ENCODE data around the gene HOATZ.

Gene HOATZ

GRCh38 chr11:111514216-111515031 lies at the start of gene HOATZ:
TSS of gene HOATZ (plus strand) at chr11:111514778. CDS start at chr11:111514785, 7 bp downstream.
- no peak for DNase-seq (ENCODE audit: low read depth in 2 of 2)

- no peak for DNase-seq (ENCODE audit: low read depth in 2 of 2)
These were observed 49.2 kb upstream of the HOATZ start for GRCh38 chr11:111465400-111465799.

GRCh38 chr11:111466615-111467014 lies 48.0 kb upstream of the HOATZ start:
- DNase-seq (ENCODE audit: low read depth in 2 of 2) = no peak

- DNase-seq (ENCODE audit: low read depth in 2 of 2) = no peak
These were observed 45.4 kb upstream of the HOATZ start for GRCh38 chr11:111469200-111469599.

GRCh38 chr11:111472228-111472627 lies 42.4 kb upstream of the HOATZ start:
- DNase-seq (ENCODE audit: low read depth in 2 of 2) = no peak

GRCh38 chr11:111474432-111474831 lies 40.1 kb upstream of the HOATZ start:
- no peak for DNase-seq (ENCODE audit: low read depth in 2 of 2)

- DNase-seq (ENCODE audit: low read depth in 2 of 2) = no peak
These were observed 38.2 kb upstream of the HOATZ start for GRCh38 chr11:111476366-111476765.

- DNase-seq (ENCODE audit: low read depth in 2 of 2) = no peak
These were observed 37.6 kb upstream of the HOATZ start for GRCh38 chr11:111476956-111477355.

GRCh38 chr11:111477898-111478297 lies 36.7 kb upstream of the HOATZ start:
- DNase-seq (ENCODE audit: low read depth in 2 of 2) = no peak

- DNase-seq (ENCODE audit: low read depth in 2 of 2) = no peak
These were observed 34.9 kb upstream of the HOATZ start for GRCh38 chr11:111479666-111480065.

- DNase-seq (ENCODE audit: low read depth in 2 of 2) = no peak
These were observed 31.1 kb upstream of the HOATZ start for GRCh38 chr11:111483431-111483830.

- no peak for DNase-seq (ENCODE audit: low read depth in 2 of 2)
These were observed 24.1 kb upstream of the HOATZ start for GRCh38 chr11:111490496-111490895.

- no peak for DNase-seq (ENCODE audit: low read depth in 2 of 2)
These were observed 20.5 kb upstream of the HOATZ start for GRCh38 chr11:111494040-111494439.

- DNase-seq (ENCODE audit: low read depth in 2 of 2) = no peak
These were observed 15.1 kb upstream of the HOATZ start for GRCh38 chr11:111499483-111499882.

GRCh38 chr11:111500481-111500880 lies 14.1 kb upstream of the HOATZ start:
- DNase-seq (ENCODE audit: low read depth in 2 of 2) = no peak

- DNase-seq (ENCODE audit: low read depth in 2 of 2) = no peak
These were observed 12.0 kb upstream of the HOATZ start for GRCh38 chr11:111502611-111503010.

- no peak for DNase-seq (ENCODE audit: low read depth in 2 of 2)
These were observed 4.3 kb upstream of the HOATZ start for GRCh38 chr11:111510311-111510710.

- DNase-seq (ENCODE audit: low read depth in 2 of 2) = peak in 1 of 2 donors; percentile 26
These were observed 2.0 kb upstream of the HOATZ start, which contains the start of gene BTG4 for GRCh38 chr11:111512296-111513239. TSS of gene BTG4 (minus strand) at chr11:111512386. CDS start at chr11:111498776, 13,610 bp downstream.

- no peak for DNase-seq (ENCODE audit: low read depth in 2 of 2)
These were observed 1.4 kb upstream of the HOATZ start for GRCh38 chr11:111513240-111513605.

GRCh38 chr11:111515591-111515990 lies 1.0 kb downstream of the HOATZ start:
- no peak for DNase-seq (ENCODE audit: low read depth in 2 of 2)

- no peak for DNase-seq (ENCODE audit: low read depth in 2 of 2)
These were observed 4.1 kb downstream of the HOATZ start for GRCh38 chr11:111518668-111519067.

- DNase-seq (ENCODE audit: low read depth in 2 of 2) = no peak
These were observed 6.0 kb downstream of the HOATZ start for GRCh38 chr11:111520560-111520959.

GRCh38 chr11:111521135-111521534 lies 6.6 kb downstream of the HOATZ start:
- no peak for DNase-seq (ENCODE audit: low read depth in 2 of 2)

Measured in stimulated activated CD4-positive, alpha-beta T cell treated with anti-CD3 and anti-CD28 coated beads, Interleukin-1b, Interleukin-23, amount 100 ng/mL, for 4 hours (primary cell).